ENCODE data around the gene RALY.

RALY gene

GRCh38 chr20:34111702-34112599 is 118.2 kb downstream of the RALY start, which contains the start of gene EIF2S2:
TSS of gene EIF2S2 (minus strand) at chr20:34112243. CDS start at chr20:34112110, 133 bp downstream.
- TF ChIP-seq ELF4 (IDR thresholded peaks at IDR 0.05), result peak; percentile 68; the same call in 1 of the 2 replicates
- TF ChIP-seq SP1 (IDR thresholded peaks at IDR 0.05), result no peak
- peak; percentile 97 for DNase-seq (ENCODE audit: extremely low spot score)
- ChIA-PET POLR2A (interaction anchor here (0.6 to 2.6 kb wide), 28 partner anchors 9 to 1343 kb away, joined by 3 to 27 read pairs (median 5); partner anchors contain the start of genes CEP250, CHMP4B, DYNLRB1 and RALY), CTCF (interaction anchor here (0.8 kb wide), 1 partner anchor 78 kb away, joined by 3 read pairs; no protein-coding TSS in a partner anchor)

DNA sequence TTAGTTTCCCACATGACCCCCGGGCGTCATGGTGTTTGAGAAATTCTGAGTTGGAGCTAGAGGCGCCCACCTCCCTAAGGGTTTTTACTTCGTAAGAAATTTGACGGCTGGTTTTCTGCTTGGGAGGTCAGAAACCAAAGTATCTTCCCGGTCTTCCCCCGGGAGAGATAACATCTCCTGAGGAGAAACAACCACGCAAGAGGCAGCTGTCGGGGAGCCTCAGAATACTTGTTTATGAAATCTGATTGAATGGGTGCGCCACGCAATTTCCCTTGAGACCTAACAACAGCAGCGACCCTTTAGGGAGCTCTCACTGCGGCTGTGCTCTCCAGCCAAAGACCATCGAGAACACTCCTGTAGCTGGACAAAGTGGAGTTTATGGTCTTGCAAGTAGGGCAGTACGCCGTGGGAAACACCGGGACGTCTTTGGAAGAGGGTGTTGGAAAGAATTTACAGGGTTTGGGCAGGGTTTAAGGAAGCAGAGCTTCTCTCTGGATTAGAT is 118.9 kb downstream of the RALY start:
- CTCF ChIA-PET, result interaction anchor here (0.8 kb wide), 1 partner anchor 78 kb away, joined by 3 read pairs; no protein-coding TSS in a partner anchor
- TF ChIP-seq NFRKB (IDR thresholded peaks at IDR 0.05), result no peak
- TF ChIP-seq LEF1 (IDR thresholded peaks at IDR 0.05; ENCODE audit: borderline replicate concordance), result no peak
- TF ChIP-seq HDGF (IDR thresholded peaks at IDR 0.05; ENCODE audit: borderline replicate concordance), result no peak
- TF ChIP-seq L3MBTL2 (conservative IDR thresholded peaks at IDR 0.05), result no peak; the same call in 1 of the 2 replicates
- TF ChIP-seq FOXK2 (IDR thresholded peaks at IDR 0.05), result no peak
- no peak for TF ChIP-seq FOXA1 (IDR thresholded peaks at IDR 0.05)
- TF ChIP-seq SP1 (IDR thresholded peaks at IDR 0.05), result no peak
- peak; percentile 25 for DNase-seq (ENCODE audit: extremely low spot score)
- POLR2A ChIA-PET, result interaction anchor here (0.6 to 2.6 kb wide), 28 partner anchors 9 to 1342 kb away, joined by 3 to 27 read pairs (median 5); partner anchors contain the start of genes CEP250, CHMP4B, DYNLRB1 and RALY

DNA sequence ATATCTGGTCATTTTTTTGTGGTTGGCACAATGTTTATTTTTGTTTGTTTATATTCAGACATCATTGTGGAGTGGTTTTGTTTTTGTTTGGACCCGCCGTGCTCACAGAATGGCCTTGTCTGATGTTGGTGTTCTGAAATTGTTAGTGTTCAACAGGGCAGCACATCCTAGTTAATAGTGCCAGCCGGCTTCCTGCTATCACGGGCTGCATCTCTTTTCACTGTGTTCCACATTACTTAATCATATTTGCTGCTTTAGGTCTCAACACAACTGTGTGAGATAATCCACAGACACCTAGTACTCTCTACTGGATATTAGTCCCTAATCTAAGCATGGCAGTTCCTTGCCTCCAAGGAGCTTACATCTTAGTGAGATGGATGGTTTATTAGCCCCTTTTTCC is 121.1 kb downstream of the RALY start:
- CTCF ChIA-PET, result no interaction called here
- TF ChIP-seq NFRKB (IDR thresholded peaks at IDR 0.05), result no peak
- TF ChIP-seq SUZ12 (IDR thresholded peaks at IDR 0.05), result no peak
- no peak for TF ChIP-seq TARDBP (IDR thresholded peaks at IDR 0.05)
- no peak for TF ChIP-seq FOXK2 (IDR thresholded peaks at IDR 0.05)
- TF ChIP-seq ELF4 (IDR thresholded peaks at IDR 0.05), result no peak
- TF ChIP-seq BHLHE40 (IDR thresholded peaks at IDR 0.05; ENCODE audit: borderline replicate concordance), result no peak
- no peak for TF ChIP-seq FOXM1 (IDR thresholded peaks at IDR 0.05; ENCODE audit: borderline replicate concordance)
- TF ChIP-seq ZNF384 (IDR thresholded peaks at IDR 0.05), result no peak
- TF ChIP-seq CTBP1 (IDR thresholded peaks at IDR 0.05; ENCODE audit: borderline replicate concordance), result no peak
- TF ChIP-seq ARNT (IDR thresholded peaks at IDR 0.05), result no peak
- TF ChIP-seq FOXA1 (IDR thresholded peaks at IDR 0.05), result no peak
- no peak for TF ChIP-seq L3MBTL2 (conservative IDR thresholded peaks at IDR 0.05)
- TF ChIP-seq PKNOX1 (IDR thresholded peaks at IDR 0.05), result no peak
- TF ChIP-seq LEF1 (IDR thresholded peaks at IDR 0.05; ENCODE audit: borderline replicate concordance), result no peak
- no peak for DNase-seq (ENCODE audit: extremely low spot score)
- POLR2A ChIA-PET, result interaction anchor here (1.3 kb wide), 1 partner anchor 10 kb away, joined by 3 read pairs; no protein-coding TSS in a partner anchor

DNA sequence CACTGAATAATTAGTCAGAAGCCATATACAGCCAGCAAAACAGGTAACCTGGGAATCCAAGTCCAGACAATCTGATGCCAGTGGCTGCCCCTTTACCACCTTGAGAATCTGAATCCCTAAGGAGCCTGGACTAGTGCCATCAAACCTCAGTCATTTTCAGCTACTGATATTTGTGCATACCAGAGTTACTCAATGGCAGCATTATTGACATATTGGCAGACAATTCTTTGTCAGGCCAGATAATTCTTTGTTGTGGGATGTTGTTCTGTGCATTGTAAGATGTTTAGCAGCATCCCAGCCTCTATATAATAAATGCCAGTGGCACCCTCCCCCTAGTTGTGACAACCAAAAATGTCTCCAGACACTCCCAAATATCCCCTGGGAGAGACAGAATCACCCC is 121.5 kb downstream of the RALY start:
- ChIA-PET CTCF (no interaction called here), POLR2A (interaction anchor here (1.3 kb wide), 1 partner anchor 9 kb away, joined by 3 read pairs; no protein-coding TSS in a partner anchor)
- TF ChIP-seq FOXK2 (IDR thresholded peaks at IDR 0.05) (no peak), TARDBP (IDR thresholded peaks at IDR 0.05) (no peak), CTBP1 (IDR thresholded peaks at IDR 0.05; ENCODE audit: borderline replicate concordance) (no peak), ELF4 (IDR thresholded peaks at IDR 0.05) (no peak), SUZ12 (IDR thresholded peaks at IDR 0.05) (no peak), L3MBTL2 (conservative IDR thresholded peaks at IDR 0.05) (no peak), NFRKB (IDR thresholded peaks at IDR 0.05) (no peak), ZNF384 (IDR thresholded peaks at IDR 0.05) (no peak), FOXA1 (IDR thresholded peaks at IDR 0.05) (no peak), FOXM1 (IDR thresholded peaks at IDR 0.05; ENCODE audit: borderline replicate concordance) (no peak), ARNT (IDR thresholded peaks at IDR 0.05) (no peak), HDGF (IDR thresholded peaks at IDR 0.05; ENCODE audit: borderline replicate concordance) (no peak), PKNOX1 (IDR thresholded peaks at IDR 0.05) (no peak)
- no peak for DNase-seq (ENCODE audit: extremely low spot score)

DNA sequence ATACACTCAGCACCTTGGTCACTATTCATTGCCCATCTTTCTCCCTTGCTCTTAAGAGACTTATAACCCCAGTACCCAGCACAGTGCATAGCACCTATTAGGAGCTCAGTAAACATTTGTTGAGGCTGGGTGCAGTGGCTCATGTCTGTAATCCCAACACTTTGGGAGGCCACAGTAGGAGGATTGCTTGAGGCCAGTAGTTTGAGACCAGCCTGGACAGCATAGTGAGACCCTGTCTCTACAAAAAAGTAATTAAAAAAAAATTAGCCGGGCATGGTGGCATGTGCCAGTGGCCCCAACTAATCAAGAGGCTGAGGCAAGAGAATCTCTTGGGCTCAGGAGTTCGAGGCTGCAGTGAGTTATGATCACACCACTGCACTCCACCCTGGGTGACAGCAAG is 126.5 kb downstream of the RALY start:
- DNase-seq (ENCODE audit: extremely low spot score), result no peak
- ChIA-PET CTCF (no interaction called here), POLR2A (interaction anchor here (4.6 kb wide), 1 partner anchor 8 kb away, joined by 22 read pairs; the partner anchor contains the start of gene EIF2S2)

GRCh38 chr20:34122274-34122980 is 128.7 kb downstream of the RALY start:
- TF ChIP-seq L3MBTL2 (conservative IDR thresholded peaks at IDR 0.05), result no peak
- no peak for DNase-seq (ENCODE audit: extremely low spot score)
- ChIA-PET CTCF (no interaction called here), POLR2A (interaction anchor here (4.6 kb wide), 1 partner anchor 10 kb away, joined by 22 read pairs; the partner anchor contains the start of gene EIF2S2)

More for the DNA sequence above, 126.5 kb downstream of the RALY start:
- TF ChIP-seq ZNF384 (IDR thresholded peaks at IDR 0.05), result no peak
- TF ChIP-seq TARDBP (IDR thresholded peaks at IDR 0.05), result no peak
